GM21717 (cell line): ENCODE measurements around the gene HTR4.
A peak's percentile ranks its signal among the peaks of the same experiment; 100 is the strongest.
"Not testable (repeated sequence)": the region's sequence is repeated elsewhere in the genome, so short reads cannot be mapped to it uniquely, and the experiment has no call there.

Experiments used
- ATAC-seq: cut with Tn5 transposase; IDR thresholded peaks from one replicate; pipeline ENCODE4 v1.9.1; 2021; ENCODE audit warnings: mild to moderate bottlenecking, moderate library complexity; ENCODE audit not compliant: unreplicated experiment

HTR4 gene

DNA sequence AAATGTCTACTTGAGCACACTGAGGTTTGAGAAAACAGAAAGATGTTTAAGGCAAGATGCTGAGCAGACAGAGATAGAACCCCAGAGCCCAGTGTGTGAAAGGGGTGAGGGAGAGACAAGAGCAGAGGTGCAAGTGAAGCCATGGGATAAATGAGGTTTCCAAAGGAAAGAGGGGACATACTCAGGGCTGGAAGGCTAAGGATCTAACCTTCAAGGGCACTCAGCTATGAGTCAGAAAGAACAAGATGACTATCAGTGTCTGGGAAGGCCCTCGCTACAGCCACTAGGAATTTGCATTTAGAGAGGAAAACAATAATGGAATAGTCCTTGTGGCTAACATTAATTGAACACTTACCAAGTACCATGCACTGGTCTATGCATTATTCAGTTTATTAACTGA, 113.7 kb downstream of the HTR4 start:
- no peak for ATAC-seq

- ATAC-seq, result no peak
These were observed 114.5 kb downstream of the HTR4 start for GRCh38 chr5:148539851-148540250.

DNA sequence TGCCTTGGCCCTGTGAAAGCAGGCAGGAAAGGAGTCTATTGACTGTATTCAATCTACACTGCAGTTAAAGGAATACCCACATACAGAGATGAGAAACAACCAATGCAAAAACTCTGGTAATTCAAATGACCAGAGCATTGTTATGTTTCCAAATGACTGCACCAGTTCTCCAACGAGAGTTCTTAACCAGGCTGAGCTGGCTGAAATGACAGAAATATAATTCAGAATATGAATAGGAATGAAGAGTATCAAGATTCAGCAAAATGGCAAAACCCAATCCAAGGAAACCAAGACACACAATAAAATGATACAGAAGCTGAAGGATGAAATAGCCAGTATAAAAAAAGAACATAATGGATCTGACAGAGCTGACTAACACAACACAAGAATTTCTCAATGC, 119.1 kb downstream of the HTR4 start:
- ATAC-seq, result no peak

DNA sequence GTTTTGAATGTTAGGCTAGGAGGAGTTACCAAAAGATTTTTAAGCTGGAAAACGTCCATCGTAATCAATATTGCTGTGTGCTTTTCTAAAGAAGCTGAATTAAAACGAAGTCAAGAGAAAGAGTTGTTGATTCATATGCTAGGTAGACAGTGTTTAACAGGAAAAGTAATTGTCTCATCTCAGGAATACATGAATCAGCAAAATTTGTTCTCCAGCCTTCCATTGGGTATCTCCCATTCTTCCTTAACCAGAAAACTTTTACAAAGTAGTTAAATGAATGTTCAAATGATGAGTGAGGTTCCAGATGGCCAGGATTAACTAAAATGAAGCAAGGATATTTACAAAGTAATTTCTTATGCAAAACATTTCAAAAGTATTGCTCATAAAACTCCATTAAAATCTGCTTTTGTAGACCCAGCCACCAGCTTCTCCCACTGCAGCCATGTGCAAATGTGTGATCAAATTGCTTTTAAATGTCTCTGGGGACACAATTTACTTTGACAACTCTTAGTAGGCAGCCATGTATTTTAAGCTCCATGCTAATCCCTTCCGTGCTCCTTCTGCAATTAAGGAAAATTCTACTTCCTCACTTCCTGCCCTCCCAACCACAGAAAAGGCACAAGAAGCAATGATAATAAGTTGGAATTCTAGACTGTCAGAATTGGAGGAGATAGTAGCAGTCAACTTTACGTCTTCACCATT, 121.2 kb downstream of the HTR4 start:
- no peak for ATAC-seq

- ATAC-seq, result not testable (repeated sequence)
These were observed 124.9 kb downstream of the HTR4 start for GRCh38 chr5:148529450-148529849.

DNA sequence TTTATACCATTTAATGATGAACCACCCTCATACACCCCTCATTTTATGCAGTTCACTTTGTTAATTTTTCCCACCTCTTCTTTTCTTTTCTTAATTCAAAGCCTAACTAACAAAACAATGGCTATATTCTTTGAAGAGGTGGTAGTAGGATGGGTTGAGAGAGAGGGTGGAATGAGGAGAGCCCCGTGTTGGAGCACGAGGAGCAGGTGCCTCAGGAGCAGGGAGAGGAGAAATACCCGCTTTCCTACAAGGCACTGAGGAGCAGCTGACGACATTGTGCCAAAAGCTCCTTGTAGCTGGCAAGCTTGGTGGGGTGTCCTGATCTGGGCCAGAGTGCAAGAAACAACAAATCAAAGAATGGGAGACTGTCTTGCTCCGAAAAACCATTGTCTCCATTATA, 129.6 kb downstream of the HTR4 start:
- no peak for ATAC-seq

GRCh38 chr5:148523139-148523538, 131.2 kb downstream of the HTR4 start:
- ATAC-seq, result no peak

- ATAC-seq, result no peak
These were observed 138.9 kb downstream of the HTR4 start for GRCh38 chr5:148515460-148515859.

GRCh38 chr5:148514344-148514743, 140.0 kb downstream of the HTR4 start:
- ATAC-seq, result no peak

GRCh38 chr5:148512498-148512897, 141.8 kb downstream of the HTR4 start:
- no peak for ATAC-seq

DNA sequence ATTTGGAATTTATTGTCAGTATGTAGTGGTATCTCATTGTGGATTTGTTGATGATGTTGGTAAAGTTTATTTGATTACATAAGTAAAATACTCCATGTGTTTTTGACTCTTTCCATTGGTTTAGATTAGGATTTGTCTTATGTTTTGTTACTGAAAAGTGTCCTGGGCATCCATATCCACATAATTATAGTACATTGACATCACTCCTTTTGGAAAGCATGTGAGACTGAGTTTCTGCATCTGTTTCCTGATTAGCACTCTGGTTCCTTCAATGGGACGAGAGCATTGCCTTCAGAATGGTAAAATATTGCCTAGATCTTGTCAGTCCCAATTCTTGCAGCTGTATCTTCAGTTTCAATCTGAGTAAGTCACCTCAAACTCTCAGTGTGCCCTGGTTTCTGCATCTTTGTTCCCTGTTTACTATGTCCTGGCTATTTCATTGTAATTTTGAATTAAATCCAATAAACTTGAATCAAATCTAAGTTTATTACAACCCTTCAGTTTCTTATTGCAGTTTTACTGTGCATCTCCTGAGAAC, 142.4 kb downstream of the HTR4 start:
- peak; percentile 92 for ATAC-seq

- no peak for ATAC-seq
These were observed 144.4 kb downstream of the HTR4 start for GRCh38 chr5:148509893-148510292.

- ATAC-seq, result no peak
These were observed 146.7 kb downstream of the HTR4 start for GRCh38 chr5:148507648-148508047.

GRCh38 chr5:148499452-148499851, 154.9 kb downstream of the HTR4 start:
- ATAC-seq, result no peak

GRCh38 chr5:148497757-148498156, 156.6 kb downstream of the HTR4 start:
- no peak for ATAC-seq

DNA sequence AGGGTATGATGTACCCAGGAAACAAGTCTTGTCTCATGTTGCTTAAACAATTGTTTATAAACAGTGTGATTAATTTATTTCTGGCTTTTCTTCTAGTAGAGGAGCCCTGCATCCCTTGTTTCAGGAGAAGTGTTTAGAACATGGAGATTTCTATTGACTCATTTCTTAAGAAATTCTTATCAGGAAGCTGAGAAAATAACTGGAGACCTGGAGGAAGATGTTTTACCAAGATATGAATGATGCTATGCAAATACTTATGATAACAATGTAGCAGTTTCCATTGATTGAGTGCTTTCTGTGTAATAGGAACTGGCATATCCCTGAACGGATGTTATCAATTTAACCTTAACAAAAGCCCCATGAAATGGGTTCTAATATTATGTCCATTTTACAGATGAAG, 162.0 kb downstream of the HTR4 start:
- ATAC-seq, result no peak

DNA sequence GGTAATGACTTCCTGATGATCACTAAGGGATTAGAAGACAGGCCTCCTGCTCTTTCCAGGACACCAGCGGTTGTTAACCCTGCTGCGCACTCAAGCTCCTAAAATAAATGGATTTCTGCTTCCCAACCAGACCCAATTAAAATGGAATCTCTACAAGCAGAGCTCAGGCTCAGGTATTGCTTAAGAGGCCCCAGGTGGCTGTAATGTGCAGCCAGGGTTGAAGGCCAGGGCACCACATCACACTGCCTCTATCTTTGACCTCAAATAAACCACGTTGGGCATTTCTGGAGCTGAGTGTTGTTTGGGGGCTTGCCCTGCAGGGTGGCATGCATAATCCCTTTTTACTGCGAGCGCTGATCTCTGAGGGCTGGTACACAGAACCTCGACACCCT, 162.5 kb downstream of the HTR4 start:
- no peak for ATAC-seq

- no peak for ATAC-seq
These were observed 163.1 kb downstream of the HTR4 start for GRCh38 chr5:148491015-148491792.

- ATAC-seq, result no peak
These were observed 165.6 kb downstream of the HTR4 start for GRCh38 chr5:148488757-148489156.

DNA sequence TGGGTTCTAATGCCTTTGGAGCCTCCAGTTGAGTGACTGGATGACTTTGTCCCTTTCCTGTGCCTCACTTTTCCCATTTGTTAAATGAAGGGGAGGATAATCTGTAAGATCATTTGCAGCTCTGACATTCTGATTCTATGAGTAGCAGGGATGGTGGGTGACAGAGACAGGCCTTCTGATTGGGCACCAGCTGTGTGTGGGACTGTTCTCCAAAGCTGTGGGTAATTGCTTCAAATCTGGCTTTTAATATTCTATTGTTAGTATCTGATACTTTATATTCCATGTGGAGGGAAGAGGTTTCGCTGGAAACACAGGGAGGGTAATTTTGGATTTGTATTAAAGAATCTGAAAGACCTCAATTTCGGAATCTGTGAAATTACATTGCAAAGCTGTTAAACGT, 167.9 kb downstream of the HTR4 start:
- ATAC-seq, result no peak

- no peak for ATAC-seq
These were observed 169.7 kb downstream of the HTR4 start for GRCh38 chr5:148484651-148485050.

DNA sequence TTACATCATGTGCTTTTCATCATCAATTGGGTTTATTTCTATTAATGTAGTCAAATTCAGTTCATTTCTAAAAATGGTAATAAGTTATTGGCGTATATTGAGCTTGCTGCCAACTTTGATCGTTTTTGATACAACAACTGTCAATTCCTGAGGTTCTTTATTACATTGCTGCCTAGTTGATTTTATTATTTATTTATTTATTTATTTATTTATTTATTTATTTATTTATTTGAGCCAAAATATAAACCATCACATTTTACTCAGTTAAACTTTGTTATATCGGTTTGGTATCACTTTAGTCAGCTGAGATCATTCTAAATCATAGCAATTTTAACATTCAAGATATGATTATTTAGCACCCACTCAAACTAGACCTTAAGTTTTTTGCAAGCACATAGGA, 170.6 kb downstream of the HTR4 start:
- no peak for ATAC-seq
